Suprapubic skin (tissue), 4 donors: ENCODE measurements around the gene ATAD3B.
"Not testable (repeated sequence)": the region's sequence is repeated elsewhere in the genome, so short reads cannot be mapped to it uniquely, and the experiment has no call there.

ENCODE experiments used
- CTCF ChIP-seq, 2 donors: fragments of 200-600 bp in 1 of 2; fragments of 450-650 bp in 1 of 2; sonication (generic) in 1 of 2; IDR thresholded peaks; one replicate each; pipeline ENCODE4 v1.5.1; 2016 to 2019; ENCODE audit warnings: antibody characterized with exemption in 2 of 2, mild to moderate bottlenecking in 1 of 2, moderate library complexity in 1 of 2
- POLR2A ChIP-seq, 2 donors: fragments of 450-650 bp; IDR thresholded peaks; one replicate each; pipeline ENCODE4 v1.6.1; 2017; ENCODE audit warnings: antibody characterized with exemption in 2 of 2, mild to moderate bottlenecking in 2 of 2, moderate library complexity in 2 of 2
- POLR2AphosphoS5 ChIP-seq, 3 donors: sonication (generic); formaldehyde crosslinking; IDR thresholded peaks; one replicate each; pipeline ENCODE4 v1.6.1; 2017; ENCODE audit warnings: antibody characterized with exemption in 3 of 3

- not testable (repeated sequence) for TF ChIP-seq POLR2A, CTCF, POLR2AphosphoS5 (IDR thresholded peaks at IDR 0.05)
Measured at GRCh38 chr1:1472053-1472876, 700 bp downstream of the ATAD3B start.
